Left kidney (tissue), 8 donors: ENCODE measurements around the gene DARS2. TPM values are rescaled to one million over a fixed set of nuclear protein-coding genes. Genes with fewer than 3 reads are reported as not detected.
"Not testable (repeated sequence)": the region's sequence is repeated elsewhere in the genome, so short reads cannot be mapped to it uniquely, and the experiment has no call there.

Source experiments
- DNase-seq: peaks from one replicate; pipeline ENCODE4 v3.0.0-alpha.2; 2013
- long read RNA-seq, 8 donors: transcript quantifications; one replicate each; lab custom pipeline, GENCODE V29; 2026
- polyA plus RNA-seq: library from polyadenylated mRNA; unstranded; fragments of 120-200 nt; gene quantifications from one replicate; pipeline ENCODE4 v1.2.1, GENCODE V29; 2013; ENCODE audit not compliant: insufficient read length

The DARS2 gene, protein sequence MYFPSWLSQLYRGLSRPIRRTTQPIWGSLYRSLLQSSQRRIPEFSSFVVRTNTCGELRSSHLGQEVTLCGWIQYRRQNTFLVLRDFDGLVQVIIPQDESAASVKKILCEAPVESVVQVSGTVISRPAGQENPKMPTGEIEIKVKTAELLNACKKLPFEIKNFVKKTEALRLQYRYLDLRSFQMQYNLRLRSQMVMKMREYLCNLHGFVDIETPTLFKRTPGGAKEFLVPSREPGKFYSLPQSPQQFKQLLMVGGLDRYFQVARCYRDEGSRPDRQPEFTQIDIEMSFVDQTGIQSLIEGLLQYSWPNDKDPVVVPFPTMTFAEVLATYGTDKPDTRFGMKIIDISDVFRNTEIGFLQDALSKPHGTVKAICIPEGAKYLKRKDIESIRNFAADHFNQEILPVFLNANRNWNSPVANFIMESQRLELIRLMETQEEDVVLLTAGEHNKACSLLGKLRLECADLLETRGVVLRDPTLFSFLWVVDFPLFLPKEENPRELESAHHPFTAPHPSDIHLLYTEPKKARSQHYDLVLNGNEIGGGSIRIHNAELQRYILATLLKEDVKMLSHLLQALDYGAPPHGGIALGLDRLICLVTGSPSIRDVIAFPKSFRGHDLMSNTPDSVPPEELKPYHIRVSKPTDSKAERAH
- polyA plus RNA-seq: 33.3 TPM
- long read RNA-seq, donor 1, partial matches to known transcripts: 8 of 15 reads
- long read RNA-seq, donor 1, other reads (novel, unspliced or antisense): 0 of 15 reads
- long read RNA-seq, donor 2, partial matches to known transcripts: 0 of 4 reads
- long read RNA-seq, donor 2, other reads (novel, unspliced or antisense): 0 of 4 reads
- long read RNA-seq, donor 3, partial matches to known transcripts: 0 of 5 reads
- long read RNA-seq, donor 3, other reads (novel, unspliced or antisense): 0 of 5 reads
- long read RNA-seq, donor 4: 0 reads
- long read RNA-seq, donor 5, partial matches to known transcripts: 6 of 11 reads
- long read RNA-seq, donor 5, other reads (novel, unspliced or antisense): 0 of 11 reads
- long read RNA-seq, donor 6, partial matches to known transcripts: 5 of 9 reads
- long read RNA-seq, donor 6, other reads (novel, unspliced or antisense): 0 of 9 reads
- long read RNA-seq, donor 7, partial matches to known transcripts: 900 of 1,587 reads
- long read RNA-seq, donor 7, other reads (novel, unspliced or antisense): 684 of 1,587 reads
- long read RNA-seq, donor 8, partial matches to known transcripts: 79 of 420 reads
- long read RNA-seq, donor 8, other reads (novel, unspliced or antisense): 339 of 420 reads

DNA sequence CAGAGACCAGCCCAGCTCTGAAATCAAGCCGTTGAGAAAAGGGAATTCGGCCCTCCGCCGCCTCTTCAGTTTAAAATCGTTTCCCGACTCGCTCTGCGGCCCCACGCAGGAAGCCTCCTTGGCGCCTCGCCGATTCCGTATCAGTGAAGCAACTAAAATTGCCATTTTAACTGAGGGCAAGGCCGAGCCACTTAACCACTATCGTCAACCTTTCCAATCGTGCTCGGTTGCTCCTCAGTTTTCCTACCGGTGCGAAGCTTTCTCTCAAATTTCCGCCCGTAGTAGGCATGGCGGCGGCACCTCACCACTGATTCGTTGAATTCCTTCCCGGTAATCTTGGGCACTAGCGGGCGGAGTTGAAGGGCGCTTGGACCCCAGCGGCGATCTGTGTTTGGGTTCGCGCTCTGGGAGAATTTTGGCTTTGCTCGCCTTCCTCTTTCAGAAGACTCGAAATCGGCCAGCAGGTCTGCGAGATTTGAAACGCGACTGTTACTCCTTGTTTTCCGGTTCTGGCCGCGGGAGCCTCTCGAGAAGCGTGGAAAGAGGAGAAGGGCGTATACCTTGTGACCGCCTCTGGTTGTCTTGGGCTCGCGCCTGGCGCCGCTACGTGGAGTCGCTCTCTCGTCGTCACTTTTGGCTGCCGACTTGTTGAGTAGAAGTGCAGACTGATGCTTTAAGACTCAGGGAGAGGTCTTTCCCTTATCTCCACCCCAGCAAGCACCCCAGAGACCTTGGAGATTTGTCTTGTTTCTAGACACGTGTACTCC, at the start of gene DARS2, which contains the start of gene CENPL:
Gene DARS2, plus strand, starts transcription at position 359 of the 767 bp plus-strand sequence. CDS start 557 bp downstream, outside the sequence.
Gene CENPL, minus strand, starts transcription at position 569 of the 767 bp plus-strand sequence. CDS start 13,584 bp downstream, outside the sequence.
- peak; percentile 97 for DNase-seq

DNA sequence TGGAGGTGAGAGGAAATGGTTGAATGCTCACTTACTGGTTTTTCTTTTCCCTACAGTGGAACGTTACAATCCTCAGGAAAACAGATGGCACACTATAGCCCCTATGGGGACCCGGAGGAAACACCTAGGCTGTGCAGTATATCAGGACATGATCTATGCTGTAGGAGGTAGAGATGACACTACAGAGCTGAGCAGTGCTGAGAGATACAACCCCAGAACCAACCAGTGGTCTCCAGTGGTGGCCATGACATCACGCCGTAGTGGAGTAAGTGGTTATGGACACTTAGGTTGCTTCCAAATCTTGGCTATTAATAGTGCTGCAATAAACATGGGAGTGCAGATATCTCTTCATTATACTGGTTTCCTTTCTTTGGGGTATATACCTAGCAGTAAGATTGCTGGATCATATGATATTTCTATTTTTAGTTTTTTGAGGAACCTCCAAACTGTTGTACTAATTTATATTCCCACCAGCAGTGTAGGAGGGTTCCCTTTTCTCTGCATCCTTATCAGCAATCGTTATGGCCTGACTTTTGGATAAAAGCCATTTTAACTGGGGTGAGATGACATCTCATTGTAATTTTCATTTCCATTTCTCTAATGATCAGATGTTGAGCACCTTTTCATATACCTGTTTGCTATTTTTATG, 48.8 kb upstream of the DARS2 start:
- no peak for DNase-seq

DNA sequence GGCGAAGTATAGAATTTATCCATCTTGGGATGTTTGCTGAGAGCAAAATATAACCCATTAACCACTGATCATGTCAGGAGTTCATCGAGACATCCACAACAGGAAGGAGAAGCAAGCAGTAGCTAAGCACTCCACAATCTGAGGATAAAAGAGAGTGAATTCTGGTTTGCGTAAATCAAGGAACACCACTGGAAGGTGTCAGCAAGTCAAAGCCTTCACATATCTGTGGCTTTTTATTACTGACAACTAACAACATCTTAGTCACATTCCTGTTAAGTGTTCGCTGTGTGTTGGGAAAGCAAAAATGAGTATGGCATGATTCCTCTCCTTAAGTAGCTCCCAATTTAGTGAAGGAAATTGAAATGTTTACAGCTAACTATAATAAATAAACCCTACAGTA, 44.5 kb upstream of the DARS2 start:
- no peak for DNase-seq

DNA sequence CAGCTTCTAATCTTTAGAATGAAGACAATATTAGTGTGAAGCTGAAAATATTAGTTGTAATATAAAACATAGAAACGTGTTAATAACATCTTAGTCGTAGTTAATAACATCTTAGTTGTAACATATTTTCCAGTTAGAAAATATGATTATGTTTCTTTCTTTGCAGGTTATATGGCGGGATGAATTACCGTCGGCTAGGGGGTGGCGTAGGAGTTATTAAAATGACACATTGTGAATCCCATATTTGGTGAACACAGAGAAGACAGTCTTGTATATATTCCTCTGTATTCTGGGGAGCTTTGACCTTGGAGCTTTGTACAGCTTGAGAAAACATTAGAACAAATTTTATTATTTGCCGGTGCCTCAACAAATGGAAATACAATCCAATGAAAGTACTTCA, 39.5 kb upstream of the DARS2 start:
- DNase-seq: no peak

DNA sequence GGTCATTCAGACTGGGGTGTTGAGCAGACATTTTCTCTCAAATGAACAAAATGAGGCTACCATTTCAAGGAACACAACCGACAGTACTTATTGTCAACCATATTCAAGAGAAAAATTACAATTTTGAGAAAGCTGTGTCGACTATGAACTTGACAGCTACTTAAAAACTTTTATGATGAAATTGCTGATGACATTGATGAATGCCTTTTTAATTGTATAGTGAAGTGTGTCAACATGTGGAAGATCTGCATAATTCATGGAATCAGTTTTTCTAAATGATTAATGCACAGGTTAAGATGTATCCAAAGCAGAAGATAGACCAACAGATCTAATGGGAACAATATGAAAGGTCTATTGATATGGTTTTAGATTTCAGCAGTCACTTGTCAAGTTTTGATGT, 34.6 kb upstream of the DARS2 start:
- DNase-seq: no peak

DNA sequence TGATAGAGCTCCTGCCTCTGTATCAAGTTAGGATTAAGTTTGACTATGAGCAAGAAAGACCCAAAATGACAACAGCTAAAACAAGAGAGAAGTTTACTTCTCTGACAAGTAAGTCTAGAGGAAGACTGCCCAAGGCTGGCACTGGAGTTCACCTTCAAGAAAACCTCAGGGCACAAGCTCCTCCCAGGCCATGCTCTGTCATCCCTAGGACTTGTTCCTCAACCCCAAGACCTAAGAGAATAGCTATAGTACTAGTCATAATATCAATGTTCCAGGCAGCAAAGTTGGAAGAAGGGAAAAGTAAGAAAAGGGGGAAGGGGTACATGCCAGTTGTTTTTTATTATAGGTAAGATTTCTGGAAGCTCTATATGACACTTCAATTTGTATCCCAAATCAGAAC, 26.4 kb upstream of the DARS2 start:
- DNase-seq: no peak

DNA sequence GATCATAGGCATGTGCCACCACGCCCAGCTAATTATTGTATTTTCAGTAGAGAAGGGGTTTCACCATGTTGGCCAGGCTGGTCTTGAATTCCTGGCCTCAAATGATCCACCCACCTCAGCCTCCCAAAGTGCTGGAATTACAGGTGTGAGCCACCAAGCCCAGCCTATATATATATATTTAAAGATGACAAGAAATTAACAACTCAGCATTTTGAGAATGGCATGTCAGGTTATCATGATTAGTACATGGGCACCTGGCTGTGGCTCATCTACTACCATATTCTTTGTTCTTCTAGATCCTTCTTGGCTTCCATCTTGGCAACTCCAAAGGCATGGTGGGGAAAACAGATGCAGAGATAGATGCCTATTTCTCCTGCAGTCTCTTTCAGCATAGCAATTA, 24.5 kb upstream of the DARS2 start:
- DNase-seq: not testable (repeated sequence)

DNA sequence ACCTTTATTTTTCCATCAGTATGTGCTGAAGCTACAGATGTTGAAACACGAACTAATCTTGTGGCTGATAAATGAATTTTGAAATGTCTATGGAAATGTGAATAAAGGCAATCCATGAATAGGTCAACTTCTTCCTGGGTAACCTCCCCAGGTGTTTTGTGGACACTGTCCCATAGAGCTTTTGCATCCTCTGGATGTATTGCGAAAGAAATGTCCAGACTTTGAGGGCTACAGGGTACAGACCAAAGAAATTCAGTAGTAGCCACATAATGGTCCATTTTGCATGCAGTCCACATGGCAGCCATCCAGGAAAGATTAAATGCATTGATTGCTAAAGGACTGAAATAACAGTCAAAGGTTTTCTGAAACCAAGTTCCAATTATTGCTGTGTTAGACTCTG, 21.5 kb upstream of the DARS2 start:
- no peak for DNase-seq

DNA sequence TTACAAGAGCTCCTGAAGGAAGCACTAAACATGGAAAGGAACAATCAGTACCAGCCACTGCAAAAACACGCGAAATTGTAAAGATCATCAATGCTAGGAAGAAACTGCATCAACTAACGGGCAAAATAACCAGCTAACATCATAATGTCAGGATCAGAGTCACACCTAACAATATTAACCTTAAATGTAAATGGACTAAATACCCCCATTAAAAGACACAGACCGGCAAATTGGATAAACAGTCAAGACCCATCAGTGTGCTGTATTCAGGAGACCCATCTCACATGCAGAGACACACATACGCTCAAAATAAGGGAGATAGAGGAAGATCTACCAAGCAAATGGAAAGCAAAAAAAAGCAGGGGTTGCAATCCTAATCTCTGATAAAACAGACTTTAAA, 10.8 kb upstream of the DARS2 start:
- not testable (repeated sequence) for DNase-seq

DNA sequence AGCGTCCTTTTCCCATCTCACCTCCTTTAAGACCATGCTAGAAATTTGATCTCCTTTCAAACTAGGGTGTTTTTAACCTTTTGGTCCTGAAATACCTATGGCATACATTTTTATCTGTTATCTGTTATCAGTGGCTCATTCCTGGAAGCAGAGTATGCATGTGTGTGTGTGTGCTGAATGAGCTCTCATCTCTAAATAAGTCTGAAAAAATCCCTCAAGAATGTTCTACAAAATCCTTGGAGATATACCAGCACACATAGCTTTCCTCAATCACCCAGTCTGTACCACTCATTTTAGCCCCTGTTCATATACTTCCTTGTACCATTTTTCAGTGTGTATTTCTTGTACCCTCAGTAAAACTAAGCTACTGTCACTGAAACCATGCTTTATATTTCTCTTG, 6.0 kb upstream of the DARS2 start:
- DNase-seq: no peak

DNA sequence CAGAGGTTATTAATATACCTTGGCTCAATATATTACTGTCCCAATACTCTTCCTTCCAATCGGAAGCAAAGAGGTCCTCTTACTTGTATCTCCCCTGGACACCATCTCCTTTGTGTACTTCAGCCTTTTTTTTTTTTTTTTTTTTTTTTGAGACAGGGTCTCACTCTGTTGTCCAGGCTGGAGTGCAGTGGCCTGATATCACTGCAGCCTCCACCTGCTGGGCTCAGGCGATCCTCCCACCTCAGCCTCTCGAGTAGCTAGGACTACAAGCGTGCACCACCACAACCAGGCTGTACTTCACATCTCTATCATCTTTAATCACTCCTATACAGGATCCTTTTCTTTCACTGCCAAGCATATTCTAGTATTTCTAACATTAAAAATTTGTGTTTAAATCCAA, 2.8 kb upstream of the DARS2 start:
- no peak for DNase-seq

DNA sequence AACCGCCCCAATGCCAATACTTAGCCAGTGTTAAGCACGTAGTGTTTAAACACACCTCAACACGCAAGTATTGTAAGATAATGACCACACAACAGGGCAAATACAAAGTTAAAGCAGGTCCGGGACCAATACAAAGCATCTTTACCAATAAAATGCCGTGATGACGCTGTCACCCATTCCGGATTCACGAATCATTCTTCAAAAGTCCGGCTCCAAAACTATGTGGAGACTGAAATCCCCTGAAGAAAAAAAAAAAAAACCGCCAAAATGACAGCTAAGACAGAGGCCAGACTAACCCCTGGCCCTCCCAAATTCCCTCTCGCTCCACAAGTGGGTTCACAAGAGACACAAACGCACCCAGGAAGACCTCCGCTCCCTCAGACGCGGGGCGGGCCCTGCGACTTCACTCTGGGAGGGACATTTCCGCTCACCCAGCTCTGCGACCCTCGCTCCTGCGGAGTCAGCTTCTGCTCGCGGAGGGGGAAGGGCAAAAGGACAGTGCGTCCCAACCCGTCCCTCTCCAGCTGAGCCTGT, 625 bp upstream of the DARS2 start:
- peak; percentile 1 for DNase-seq

DNA sequence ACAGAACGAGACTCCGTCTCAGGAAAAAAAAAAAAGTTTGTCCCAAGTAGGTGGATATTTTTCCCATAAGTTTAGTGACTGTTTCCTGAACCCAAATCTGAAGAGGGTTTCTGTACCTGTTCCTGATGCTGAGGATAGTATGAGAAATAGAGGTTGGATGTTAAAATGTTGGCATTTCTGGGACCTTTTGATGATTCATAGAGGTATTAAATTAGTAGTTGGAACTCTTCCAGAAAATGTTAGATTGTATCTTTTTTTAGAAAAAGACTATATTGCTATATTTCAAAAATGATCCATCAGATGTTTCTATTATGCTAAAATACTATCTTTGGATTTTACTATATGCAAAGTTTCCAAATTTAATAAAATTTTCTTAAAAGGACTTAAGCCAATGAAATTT, 3.1 kb downstream of the DARS2 start:
- no peak for DNase-seq

DNA sequence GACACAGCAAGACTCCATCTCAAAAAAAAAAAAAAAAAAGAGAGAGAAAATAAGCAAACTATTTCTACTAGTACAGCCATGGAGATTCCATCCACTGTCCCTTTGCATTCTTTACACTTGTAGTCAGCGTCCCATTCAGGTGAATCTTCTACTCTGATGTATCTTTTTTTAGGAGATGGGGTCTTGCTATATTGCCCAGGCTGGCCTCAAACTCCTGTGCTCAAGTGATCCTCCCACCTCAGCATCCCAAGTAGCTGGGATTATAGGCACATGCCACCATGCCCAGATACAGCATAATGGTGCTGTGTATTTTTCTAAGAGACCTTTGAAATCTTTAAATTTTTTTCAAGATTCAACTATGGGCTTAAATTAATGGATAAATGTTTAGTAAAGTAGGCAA, 8.3 kb downstream of the DARS2 start:
- no peak for DNase-seq

DNA sequence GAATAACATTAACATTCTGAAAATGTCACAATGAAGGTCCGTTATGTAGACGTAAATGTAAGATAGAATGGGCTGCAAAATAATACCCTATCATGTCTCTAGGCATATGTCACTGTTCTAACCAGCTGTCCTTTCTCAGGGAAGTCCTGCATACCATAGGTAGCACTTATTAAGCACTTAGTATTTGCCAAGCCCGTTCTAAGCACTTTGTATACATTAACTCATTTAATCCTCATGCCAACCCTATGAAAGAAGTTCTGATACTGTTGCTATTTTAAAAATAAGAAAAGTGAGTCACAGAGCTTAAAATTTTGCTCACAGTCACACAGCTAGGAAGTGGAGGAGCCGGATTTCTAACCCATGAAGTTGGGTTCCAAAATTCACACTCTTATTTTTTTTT, 27.6 kb downstream of the DARS2 start:
- DNase-seq: no peak

DNA sequence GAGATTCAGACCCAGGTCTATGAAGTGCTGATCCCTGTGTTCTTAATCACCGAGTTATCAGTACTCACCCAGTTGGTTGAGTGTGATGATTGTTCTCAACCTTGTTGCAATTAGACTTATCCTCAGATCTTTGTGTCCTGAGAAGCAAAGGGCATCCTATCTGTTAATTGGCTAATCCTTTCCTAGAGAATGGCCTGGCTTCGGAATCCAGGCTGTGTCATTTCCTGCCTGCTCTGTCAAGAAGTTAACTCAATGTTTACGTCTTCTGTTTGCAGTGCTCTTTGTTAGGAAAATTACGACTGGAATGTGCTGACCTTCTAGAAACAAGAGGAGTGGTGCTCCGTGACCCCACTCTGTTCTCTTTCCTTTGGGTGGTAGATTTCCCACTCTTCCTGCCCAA, 28.6 kb downstream of the DARS2 start:
- DNase-seq: no peak

DNA sequence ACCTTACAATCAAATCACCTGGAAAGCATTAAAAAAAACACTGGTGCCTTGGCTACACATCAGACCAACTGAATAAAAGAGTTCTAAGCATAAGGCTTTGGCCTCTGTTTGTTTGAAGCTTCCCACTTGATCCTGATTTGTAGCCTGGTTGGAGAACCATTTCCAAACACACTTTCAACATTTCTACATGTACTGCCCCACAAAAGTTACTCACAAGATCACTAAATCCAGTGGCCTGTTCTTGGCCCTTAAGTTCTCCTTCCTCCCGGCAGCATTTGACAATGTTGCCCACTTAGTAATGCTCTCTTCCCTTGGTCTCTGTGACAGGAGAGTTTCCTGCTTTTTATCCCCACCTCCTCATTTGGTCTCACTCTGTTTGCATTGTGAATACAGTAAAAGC, 31.5 kb downstream of the DARS2 start:
- DNase-seq: no peak

DNA sequence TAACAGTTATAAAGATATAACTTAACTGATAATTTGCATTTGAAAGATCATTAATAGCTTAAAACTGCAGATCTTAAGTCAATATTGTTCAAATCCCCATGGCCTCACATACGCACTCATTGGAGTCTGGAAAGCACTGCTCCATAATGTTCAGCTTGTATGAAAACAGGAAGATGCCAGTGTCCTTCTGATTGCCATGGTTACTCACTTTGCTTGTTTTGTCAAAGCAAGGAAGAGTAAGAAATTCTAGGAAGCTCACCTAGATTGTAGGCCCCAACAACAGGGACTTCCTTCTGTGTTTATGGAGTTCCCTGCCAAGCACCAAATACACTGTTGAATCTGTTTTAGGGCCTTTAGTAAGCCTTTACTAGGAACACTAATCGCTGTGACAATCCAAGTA, 32.4 kb downstream of the DARS2 start:
- no peak for DNase-seq

DNA sequence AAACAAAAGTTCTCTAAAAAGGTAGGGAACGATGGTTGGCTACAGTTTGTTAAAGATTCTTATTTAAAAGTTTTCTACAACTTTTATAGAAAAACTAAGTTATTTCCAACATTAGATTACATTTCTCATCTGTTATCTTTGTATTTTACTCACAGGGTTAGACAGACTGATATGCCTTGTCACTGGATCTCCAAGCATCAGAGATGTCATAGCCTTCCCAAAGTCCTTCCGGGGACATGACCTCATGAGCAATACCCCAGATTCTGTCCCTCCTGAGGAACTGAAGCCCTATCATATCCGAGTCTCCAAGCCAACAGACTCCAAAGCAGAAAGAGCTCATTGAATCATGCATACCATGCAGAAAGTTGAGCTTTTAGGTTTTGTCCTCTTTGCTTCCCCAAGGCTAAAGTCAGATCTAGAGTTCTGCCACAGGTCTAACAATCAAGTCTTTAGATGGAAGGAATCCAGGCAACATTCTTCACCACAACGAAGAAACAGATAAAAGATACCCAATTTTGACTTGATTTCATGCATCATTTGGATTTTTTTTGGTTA, 33.0 kb downstream of the DARS2 start:
- no peak for DNase-seq

DNA sequence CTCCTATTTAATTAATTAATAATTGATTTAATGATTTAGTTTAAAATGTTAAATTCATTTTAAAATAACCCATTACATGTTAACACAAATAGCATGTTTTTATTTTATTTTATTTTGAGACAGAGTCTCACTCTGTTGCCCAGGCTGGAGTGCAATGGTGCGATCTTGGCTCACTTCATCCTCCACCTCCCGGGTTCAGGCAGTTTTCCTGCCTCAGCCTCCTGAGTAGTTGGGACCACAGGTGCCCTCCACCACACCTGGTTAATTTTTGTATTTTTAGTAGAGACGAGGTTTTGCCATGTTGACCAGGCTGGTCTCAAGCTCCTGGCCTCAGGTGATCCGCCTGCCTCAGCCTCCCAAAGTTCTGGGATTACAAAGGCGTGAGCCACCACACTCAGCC, 35.1 kb downstream of the DARS2 start:
- not testable (repeated sequence) for DNase-seq
